Keratinocyte (primary cell): ENCODE measurements around the gene TMED10. TPM values are rescaled to one million over a fixed set of nuclear protein-coding genes. Genes with fewer than 3 reads are reported as not detected.

ENCODE experiments used
- DNase-seq: peaks from one replicate; pipeline ENCODE4 v3.0.0-alpha.2; 2011; ENCODE audit warnings: low read depth, missing footprints, low spot score
- FAIRE-seq: peaks from 2 replicates; lab custom pipeline; 2011; peaks lifted over from hg19 to GRCh38; lab: Jason Lieb, UNC
- H2AFZ ChIP-seq: 2 replicates; pipeline ENCODE4 v1.6.0; 2012; ENCODE audit warnings: low read length, control low read depth, inconsistent platforms; ENCODE audit not compliant: control insufficient read depth
- H3K27ac ChIP-seq: 2 replicates; pipeline ENCODE4 v1.5.1; 2011; ENCODE audit warnings: low read length; ENCODE audit not compliant: control insufficient read depth, insufficient read depth
- H3K27me3 ChIP-seq: 3 replicates; pipeline ENCODE4 v1.6.0; 2011; ENCODE audit warnings: low read length; ENCODE audit not compliant: control insufficient read depth, insufficient read depth; ENCODE audit errors: extremely low read depth
- H3K36me3 ChIP-seq, 2 experiments: 2 replicates in 1 of 2; 3 replicates in 1 of 2; pipeline ENCODE4 v1.5.1; 2011; ENCODE audit warnings: low read length in 2 of 2, mild to moderate bottlenecking in 1 of 2; ENCODE audit not compliant: control insufficient read depth in 2 of 2, insufficient read depth in 2 of 2; ENCODE audit errors: extremely low read depth in 1 of 2
- H3K4me1 ChIP-seq: 3 replicates; pipeline ENCODE4 v1.5.1; 2011; ENCODE audit warnings: low read length; ENCODE audit not compliant: control insufficient read depth, insufficient read depth; ENCODE audit errors: extremely low read depth
- H3K4me2 ChIP-seq: 3 replicates; pipeline ENCODE4 v1.6.0; 2011; ENCODE audit warnings: low read depth, low read length; ENCODE audit not compliant: control insufficient read depth, insufficient read depth; ENCODE audit errors: extremely low read depth
- H3K4me3 ChIP-seq, 3 experiments: fragments of 200-600 bp in 1 of 3; sonication (generic) in 1 of 3; 2 replicates in 2 of 3; 3 replicates in 1 of 3; pipeline ENCODE4 v1.5.1; 2011 to 2016; ENCODE audit warnings: low read length in 3 of 3, mild to moderate bottlenecking in 3 of 3, control low read depth in 2 of 3, inconsistent platforms in 1 of 3, low read depth in 1 of 3, mixed read lengths in 1 of 3, mixed run types in 1 of 3, moderate library complexity in 1 of 3; ENCODE audit not compliant: control insufficient read depth in 2 of 3, insufficient read depth in 2 of 3; ENCODE audit errors: extremely low read depth in 1 of 3
- H3K79me2 ChIP-seq: 2 replicates; pipeline ENCODE4 v1.6.0; 2012; ENCODE audit warnings: low read length; ENCODE audit not compliant: control insufficient read depth, insufficient read depth
- H3K9ac ChIP-seq: 3 replicates; pipeline ENCODE4 v1.6.0; 2011; ENCODE audit warnings: low read length; ENCODE audit not compliant: control insufficient read depth, insufficient read depth; ENCODE audit errors: extremely low read depth
- H3K9me1 ChIP-seq: 3 replicates; pipeline ENCODE4 v1.6.0; 2011; ENCODE audit warnings: low read length; ENCODE audit not compliant: control insufficient read depth, insufficient read depth; ENCODE audit errors: extremely low read depth
- H3K9me3 ChIP-seq: 2 replicates; pipeline ENCODE4 v1.5.1; 2012; ENCODE audit warnings: low read depth, low read length; ENCODE audit not compliant: control insufficient read depth
- H4K20me1 ChIP-seq: 3 replicates; pipeline ENCODE4 v1.6.0; 2011; ENCODE audit warnings: low read length; ENCODE audit not compliant: control insufficient read depth, insufficient read depth; ENCODE audit errors: extremely low read depth
- CTCF ChIP-seq, 3 experiments: IDR thresholded peaks in 1 of 3; conservative IDR thresholded peaks in 1 of 3; optimal IDR thresholded peaks in 1 of 3; 2 replicates in 2 of 3; 3 replicates in 1 of 3; pipeline versions ENCODE3 to v1.5.1; 2011; ENCODE audit warnings: low read length in 3 of 3, mild to moderate bottlenecking in 3 of 3, moderate library complexity in 2 of 3, control low read depth in 1 of 3, inconsistent platforms in 1 of 3; ENCODE audit not compliant: insufficient read depth in 2 of 3; ENCODE audit errors: extremely low read depth in 1 of 3
- EZH2 ChIP-seq: IDR thresholded peaks from one replicate; pipeline ENCODE4 v1.6.1; 2012; ENCODE audit warnings: inconsistent platforms, mild to moderate bottlenecking, low read length, moderate library complexity
- dilution Hi-C: fragments of 300-500 bp; cut with MboI; formaldehyde crosslinking; loops from one replicate; pipeline ENCODE4 v1.7.0; 2020; ENCODE audit warnings: low sequenced_read_pairs; ENCODE audit not compliant: extremely low pct_ligation_motif_present
- polyA plus RNA-seq, 5 experiments: library from polyadenylated mRNA; depleted of rRNA in 3 of 5; stranded (reverse) in 3 of 5; stranded (forward) in 1 of 5; unstranded in 1 of 5; fragments of >200 nt; gene quantifications; 1 replicate in 1 of 5; 2 replicates in 3 of 5; 3 replicates in 1 of 5; pipeline versions ENCODE4 v1.2.1 to v1.2.3, GENCODE V29; 2011 to 2012; ENCODE audit warnings: missing spikeins in 2 of 5, low read depth in 1 of 5, low replicate concordance in 1 of 5

Gene TMED10
- polyA plus RNA-seq, 1 donor (not counting 4 experiments of a cell fraction or from before 2014, with no cell fraction given), result 428 TPM

GRCh38 chr14:75155169-75155568 is 21.2 kb downstream of the TMED10 start:
- H3K9me1 ChIP-seq, result peaks cover 2% of the 10 kb centered on the region
- H4K20me1 ChIP-seq, result peaks cover 6% of the 10 kb centered on the region
- H2AFZ ChIP-seq, result no peak overlapping the region
- H3K4me2 ChIP-seq, result no peak overlapping the region
- H3K4me3 ChIP-seq, result no peak overlapping the region
- no peaks in the 10 kb centered on the region for H3K4me1 ChIP-seq
- H3K9me3 ChIP-seq, result no peaks in the 10 kb centered on the region
- H3K27me3 ChIP-seq, result no peaks in the 10 kb centered on the region
- H3K79me2 ChIP-seq, result peaks cover 75% of the 10 kb centered on the region
- TF ChIP-seq EZH2 (no peak), CTCF (optimal IDR thresholded peaks at IDR 0.05 in 1 of 3, IDR thresholded peaks at IDR 0.05 in 1 of 3, conservative IDR thresholded peaks at IDR 0.05 in 1 of 3; ENCODE audit: extremely low read depth in 1 of 3, insufficient read depth in 2 of 3, low read length in 3 of 3) (no peak)
- FAIRE-seq (no peak), DNase-seq (no peak)
- peaks cover 0 to 1% of the 10 kb centered on the region in 2 experiments for H3K36me3 ChIP-seq
- dilution Hi-C loops, result no loop called here
- H3K27ac ChIP-seq, result no peak overlapping the region
- no peak overlapping the region for H3K9ac ChIP-seq

DNA sequence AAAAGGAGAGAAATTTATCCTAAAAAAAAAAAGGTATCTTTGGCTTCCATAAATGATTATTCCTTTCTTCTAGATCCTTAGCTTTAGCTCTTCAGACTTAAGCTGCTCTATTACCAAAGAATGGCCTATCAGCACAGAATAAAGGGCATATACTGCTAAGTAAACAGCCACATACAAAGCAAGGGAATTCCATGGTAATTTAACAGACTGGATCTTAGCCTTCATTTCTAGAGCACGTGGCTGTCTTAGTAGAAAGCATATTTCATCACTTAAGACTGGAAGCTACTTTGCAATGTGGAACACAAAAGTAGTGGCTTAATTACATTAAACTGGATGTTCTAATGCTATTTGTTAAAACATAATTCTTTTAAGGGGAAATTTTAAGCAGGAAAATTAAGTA is 23.1 kb downstream of the TMED10 start:
- TF ChIP-seq EZH2, result no peak
- TF ChIP-seq CTCF (optimal IDR thresholded peaks at IDR 0.05 in 1 of 3, IDR thresholded peaks at IDR 0.05 in 1 of 3, conservative IDR thresholded peaks at IDR 0.05 in 1 of 3; ENCODE audit: extremely low read depth in 1 of 3, insufficient read depth in 2 of 3, low read length in 3 of 3), result no peak
- Histone ChIP-seq H3K4me3 (no peak overlapping the region), H3K27me3 (no peaks in the 10 kb centered on the region), H3K36me3 (peaks cover 0 to 1% of the 10 kb centered on the region in 2 experiments), H3K4me2 (no peak overlapping the region), H3K79me2 (peaks cover 72% of the 10 kb centered on the region), H2AFZ (no peak overlapping the region), H3K27ac (no peak overlapping the region), H4K20me1 (peaks cover 6% of the 10 kb centered on the region), H3K4me1 (no peaks in the 10 kb centered on the region), H3K9me1 (peaks cover 2% of the 10 kb centered on the region), H3K9me3 (no peaks in the 10 kb centered on the region), H3K9ac (no peak overlapping the region)
- FAIRE-seq (no peak), DNase-seq (no peak)
- dilution Hi-C loops, result no loop called here
